Stimulated activated CD8-positive, alpha-beta memory T cell treated with anti-CD3 and anti-CD28 coated beads, Interleukin-2, amount 100 ng/mL, for 48 hours (primary cell): Measurements from ENCODE around the gene BMPR1A.
"Not testable (repeated sequence)": the region's sequence is repeated elsewhere in the genome, so short reads cannot be mapped to it uniquely, and the experiment has no call there.

Experiments used
- DNase-seq, 2 donors: peaks; one replicate each; pipeline ENCODE4 v3.0.0-alpha.2; 2020; ENCODE audit warnings: low read depth in 2 of 2

The BMPR1A gene

DNA sequence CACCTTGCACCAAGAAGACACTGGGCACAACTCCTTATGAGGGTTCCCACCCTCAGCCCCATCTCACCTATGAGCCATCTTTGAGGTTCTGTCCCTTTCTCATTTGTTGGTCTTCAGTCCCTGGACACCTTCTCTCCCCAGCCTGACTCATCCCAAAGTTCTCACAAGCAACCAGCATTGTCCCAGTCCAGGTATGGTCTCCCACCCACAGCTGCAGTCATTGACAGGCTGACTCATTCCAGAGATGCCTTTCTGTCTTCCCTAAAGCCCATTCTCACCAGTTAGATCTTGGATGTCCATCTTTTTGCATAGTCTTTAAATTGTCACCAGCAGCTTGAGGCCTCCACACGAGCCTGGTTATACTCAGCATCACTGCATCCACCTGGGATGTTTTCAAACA, 26.7 kb upstream of the BMPR1A start:
- DNase-seq = no peak

DNA sequence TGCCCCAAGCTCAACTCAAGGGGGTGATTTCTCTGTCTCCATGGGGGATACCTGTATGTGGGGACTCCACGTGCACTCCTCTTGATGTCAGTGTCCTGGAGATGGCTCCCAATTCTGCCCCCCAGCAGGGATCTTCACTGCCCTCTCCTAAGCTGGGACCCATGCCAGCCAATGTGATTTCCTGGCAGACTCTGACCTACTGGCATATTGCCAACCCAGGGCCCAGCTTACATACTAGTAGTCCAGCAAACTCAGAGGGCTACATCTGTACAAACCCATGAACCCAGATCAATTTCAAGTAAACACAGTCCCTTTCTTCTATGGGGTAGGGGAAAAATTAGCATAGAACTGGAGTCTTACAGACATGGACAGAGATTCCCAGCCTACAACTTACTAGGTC, 26.2 kb upstream of the BMPR1A start:
- no peak for DNase-seq

DNA sequence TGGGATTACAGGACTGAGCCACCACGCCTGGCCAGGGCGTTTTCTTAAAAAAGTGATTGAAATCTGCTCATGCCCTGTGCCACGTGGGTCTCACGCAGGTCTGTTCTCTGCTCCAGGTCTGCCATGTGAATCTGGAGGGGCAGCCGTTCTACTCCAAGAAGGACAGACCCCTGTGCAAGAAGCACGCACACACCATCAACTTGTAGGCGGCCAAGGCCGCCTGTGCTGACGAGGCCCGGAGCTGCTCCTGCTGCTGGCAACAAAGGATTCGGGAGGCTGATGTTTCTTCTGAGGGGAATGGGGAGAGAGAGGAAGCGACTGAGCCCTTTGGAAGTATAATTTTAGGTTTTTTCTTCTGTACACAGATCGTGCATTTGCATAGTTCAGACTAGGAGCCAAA, 23.6 kb upstream of the BMPR1A start:
- no peak for DNase-seq

DNA sequence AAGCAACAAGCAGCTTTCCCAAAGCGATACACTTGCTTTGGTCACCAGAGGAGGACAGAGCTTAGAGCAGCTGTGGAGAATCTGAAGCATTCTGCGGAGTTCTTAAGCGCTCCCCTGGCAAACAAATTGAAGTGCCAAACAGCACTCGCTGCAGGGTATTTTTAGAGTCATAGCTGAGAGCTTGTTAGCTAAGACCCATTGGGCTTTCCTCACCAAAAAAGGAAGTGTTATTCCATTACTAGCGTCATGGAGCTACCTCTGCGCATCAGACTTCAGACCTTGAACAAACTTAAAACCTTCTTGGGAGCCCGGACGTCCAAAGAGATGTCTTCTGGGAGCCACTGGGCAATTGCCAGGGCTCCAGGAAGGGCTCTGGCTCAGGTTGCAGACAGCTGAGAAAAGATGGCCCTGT, 23.2 kb upstream of the BMPR1A start:
- DNase-seq = no peak

DNA sequence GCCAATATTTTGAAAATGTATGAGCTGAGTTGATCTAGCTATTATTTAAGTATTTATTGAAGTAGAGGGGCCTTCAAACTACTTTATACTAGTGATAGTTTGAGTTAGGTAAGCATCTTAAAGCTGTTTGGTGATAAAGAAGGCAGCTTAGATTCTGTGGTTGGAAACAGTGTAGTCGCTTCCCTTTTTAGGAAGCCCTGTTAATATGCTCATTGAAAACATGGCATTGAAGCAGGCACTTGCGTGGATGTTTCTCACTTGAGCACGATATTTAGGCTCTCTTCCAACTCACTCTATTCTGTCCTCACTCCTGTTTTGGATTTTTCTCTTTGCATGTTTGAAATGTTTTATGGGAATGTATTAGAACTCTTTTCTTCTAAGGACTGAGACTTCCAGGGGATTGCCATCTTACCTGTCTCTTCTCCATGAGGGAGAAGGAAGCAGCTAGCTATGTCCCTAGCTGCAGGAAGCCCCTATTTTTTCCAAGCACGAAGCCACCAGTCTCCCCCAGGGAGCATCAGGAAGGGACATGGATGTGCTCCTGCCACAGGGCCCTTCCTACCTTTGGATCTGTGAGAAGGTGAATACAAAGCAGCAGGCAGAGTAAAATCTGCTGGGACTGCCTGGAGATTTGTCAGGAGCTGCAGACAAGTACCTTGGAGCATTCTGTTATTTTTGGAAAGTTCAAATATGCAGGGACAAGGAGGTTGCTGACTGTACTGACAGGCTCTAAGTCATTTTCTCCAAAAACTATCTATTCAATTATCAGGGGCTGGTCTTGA, 22.0 kb upstream of the BMPR1A start:
- no peak for DNase-seq

DNA sequence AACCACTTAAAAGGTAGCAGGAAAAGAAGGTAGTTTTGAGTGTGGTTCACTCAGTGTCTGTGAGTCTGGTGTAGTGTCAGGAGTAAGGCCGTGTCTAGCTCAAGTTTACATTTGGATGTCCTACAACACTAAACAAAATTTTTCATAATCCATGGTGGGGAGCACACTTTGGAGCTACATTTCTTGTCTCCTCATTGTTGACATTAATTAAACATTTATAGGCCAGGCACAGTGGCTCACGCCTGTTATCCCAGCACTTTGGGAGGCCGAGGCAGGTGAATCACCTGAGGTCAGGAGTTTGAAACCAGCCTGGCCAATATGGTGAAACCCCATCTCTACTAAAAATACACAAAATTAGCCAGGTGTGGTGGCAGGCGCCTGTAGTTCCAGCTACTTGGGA, 21.1 kb upstream of the BMPR1A start:
- DNase-seq = not testable (repeated sequence)

DNA sequence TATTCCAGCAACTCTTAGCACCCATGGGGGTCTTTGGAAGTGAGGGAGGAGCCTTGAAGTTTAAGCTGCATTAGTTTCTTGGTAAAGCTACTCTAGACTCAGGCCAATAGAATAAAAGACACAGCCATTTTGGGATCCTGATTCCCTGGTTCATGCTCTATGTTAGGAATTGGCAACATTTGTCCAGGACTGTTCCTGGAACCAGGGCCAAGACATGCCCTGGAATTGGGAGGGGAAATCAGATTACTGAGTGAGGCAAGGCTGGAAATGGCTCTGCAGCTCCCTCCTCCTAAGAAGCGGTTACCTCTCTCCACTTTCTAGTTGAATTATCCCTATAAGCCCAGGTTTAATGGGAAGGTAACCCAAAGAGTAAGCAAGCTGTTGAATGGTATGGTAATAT, 14.2 kb upstream of the BMPR1A start:
- DNase-seq = no peak

DNA sequence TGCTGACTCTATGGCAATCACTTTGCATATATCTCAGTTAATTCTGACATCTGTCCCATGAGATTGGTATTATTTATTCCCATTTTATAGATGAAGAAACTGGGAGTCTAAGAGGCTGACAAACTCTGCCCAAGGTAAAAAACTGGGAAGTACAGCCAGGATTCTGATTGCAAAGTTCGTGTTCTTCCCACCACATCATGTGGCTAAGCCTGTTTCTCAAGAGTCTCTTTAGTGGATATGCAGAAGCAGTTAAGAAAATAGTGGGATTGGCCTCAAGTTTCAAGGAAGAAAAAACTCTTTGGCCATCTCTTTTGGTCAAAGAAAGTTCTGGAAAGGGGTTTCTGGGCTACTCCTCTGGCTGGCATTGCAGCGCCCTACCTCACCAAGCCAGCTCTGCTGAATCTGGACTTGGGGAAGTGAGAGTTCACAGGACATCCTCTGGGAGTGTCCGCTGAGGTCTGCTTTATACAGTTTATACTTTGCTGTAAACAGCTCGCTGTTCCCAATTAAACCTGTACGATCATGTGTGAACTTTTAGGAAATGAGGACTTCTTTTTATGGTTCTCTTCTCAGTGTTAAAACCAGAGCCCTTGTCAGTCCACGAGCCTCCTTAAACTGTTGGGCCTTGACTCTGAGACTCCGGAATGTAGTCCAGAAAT, 12.2 kb upstream of the BMPR1A start:
- no peak for DNase-seq

DNA sequence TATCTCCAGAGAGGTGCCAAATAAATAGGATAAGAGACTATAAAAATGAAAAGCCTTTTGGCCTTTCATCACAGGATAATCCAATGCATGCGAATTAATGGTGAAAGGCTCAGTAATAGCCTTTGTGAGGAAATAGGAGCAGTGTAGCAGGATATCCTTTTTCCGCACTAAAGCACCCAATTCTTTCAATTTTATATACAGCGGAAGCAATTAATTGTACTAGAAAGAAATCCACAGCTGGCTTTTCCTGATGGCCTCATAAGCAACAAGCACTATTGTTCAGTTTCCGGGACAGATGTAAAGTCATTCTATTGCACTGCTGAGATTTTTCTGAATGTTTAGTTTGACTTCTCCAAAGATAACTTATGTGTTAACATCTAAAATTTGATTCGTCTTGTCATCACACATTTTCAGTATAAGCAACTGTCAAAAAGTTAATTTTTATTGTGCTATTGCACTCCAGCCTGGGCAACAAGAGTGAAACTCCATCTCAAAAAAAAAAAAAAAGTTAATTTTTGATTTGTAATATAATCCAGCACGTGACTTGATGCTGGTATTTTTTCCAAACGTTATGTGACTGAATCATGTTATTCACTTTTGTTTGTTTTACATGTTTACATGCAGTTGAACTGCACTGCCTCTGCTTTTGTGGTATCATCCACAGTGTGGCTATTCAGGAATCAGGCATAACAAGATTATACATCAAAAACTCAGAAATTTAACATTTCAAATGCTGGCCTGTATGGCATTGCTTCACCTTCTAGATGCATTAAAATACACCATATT, 8.4 kb upstream of the BMPR1A start:
- DNase-seq = no peak

DNA sequence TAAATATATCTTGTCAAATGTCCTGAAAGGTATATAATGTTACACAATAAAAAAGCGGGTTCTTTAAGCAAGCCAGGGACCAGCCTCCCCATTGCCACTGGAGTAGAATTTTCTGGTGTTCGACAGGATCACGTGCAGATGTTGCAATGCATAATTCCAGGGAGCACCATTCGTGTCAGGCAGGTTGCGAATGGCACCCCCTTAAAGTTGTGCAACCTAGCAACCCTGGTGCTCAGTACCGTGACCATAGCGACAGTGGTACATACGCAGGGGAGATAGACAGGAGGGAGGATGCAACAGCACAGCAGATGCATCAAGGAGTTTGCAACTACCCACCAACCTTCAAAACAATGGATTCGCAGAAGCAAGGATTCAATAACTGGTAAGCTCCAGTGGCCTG, 6.6 kb upstream of the BMPR1A start:
- DNase-seq = no peak

DNA sequence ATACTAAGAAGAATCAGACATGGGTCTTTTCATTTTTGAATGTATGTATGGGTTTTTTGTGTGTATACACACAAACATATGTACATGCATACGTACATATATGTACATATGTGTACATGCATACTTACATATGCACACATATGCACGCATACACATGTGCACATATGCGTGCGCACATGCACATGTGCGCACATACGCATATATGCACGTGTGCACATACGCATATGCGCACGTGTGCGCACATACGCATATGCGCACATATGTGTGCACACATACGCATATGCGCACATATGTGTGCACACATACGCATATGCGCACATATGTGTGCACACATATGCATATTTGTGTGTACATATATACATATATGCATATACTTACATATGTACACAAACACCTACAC, 4.9 kb upstream of the BMPR1A start:
- DNase-seq = no peak

DNA sequence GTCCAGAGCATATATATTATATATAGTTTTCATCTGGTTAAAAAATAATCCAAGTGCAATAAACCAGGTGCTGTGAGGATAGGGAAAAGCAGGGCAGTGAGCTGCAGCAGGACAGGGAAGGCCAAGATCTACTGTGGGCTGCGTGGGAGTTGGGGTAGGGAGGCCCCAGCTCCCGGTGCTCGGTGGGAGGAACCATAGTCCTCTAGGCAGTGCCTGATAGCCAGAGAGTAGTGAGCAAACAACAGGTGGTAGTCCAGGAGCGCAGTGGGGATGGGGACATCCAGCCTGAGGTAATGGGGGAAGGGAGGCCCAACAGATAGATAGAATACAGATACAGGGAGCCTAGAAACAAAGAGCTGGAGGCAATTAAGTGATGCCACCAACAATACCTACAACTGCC, 4.1 kb upstream of the BMPR1A start:
- no peak for DNase-seq

DNA sequence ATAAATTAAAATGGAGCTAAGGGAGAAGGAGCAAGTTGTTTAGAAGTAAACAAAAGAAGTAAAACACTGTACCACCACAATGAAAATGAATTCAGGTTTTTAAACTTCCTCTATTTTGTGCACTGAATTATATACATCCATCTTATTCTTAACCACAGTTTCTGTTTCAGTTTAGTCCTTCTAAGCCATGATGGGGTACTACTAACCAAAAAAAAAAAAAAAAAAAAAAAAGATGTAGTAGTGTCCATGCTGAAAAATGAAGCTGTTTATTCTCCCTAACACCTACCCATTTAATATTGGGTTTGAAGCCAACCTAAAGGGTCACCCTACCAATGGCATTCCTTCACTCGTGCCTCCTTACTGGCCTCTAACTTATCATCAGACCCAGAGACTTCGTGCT, 3.4 kb upstream of the BMPR1A start:
- no peak for DNase-seq

DNA sequence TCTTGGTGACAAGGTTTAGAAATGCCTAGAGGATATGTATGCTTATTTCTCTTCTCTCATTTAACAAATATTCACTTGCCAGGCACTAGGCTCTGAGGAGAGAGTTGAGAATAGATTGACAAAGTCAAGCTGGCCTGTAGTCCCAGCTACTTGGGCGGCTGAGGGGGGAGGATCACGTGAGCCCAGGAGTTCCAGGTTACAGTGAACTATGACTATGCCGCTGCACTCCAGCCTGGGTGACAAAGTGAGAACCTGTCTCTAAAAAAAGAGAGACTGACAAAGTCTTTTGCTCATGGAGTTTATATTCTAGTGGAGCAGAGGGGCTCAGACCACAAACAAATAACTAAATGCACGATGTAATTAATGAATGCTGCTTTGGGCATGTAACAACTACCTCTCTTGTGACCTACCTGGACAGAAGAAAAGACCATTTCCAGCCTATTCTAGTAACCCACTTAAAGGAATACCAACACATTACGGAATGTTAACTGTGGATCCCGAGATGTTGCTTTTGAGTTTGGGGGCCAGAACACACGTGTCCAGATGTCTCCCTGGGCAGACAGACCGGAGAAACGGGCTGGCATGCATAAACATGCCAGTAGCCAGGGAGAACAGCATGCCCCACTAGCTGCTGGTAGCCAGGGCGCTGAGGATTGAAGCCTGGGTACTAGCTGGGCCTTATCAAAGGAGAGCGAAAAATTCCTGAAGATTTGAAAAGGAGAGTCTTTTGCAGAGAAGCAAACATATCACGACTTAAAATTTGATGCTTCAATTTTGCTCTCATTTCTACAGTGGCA, 2.6 kb upstream of the BMPR1A start:
- DNase-seq = no peak

DNA sequence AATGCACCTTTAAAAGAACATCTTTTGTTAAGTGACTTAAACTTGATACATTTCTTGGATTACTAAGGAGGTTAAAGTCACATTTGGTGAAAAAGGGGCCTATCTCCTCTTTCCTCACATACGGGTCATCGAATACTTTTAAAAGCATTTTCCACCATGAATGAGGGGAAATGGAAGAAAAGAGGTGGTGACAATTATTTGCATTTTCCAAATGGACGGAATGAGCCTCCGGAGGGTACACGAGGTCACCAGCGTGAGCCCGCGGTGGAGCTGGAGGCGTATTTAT, 1.0 kb upstream of the BMPR1A start:
- no peak for DNase-seq

DNA sequence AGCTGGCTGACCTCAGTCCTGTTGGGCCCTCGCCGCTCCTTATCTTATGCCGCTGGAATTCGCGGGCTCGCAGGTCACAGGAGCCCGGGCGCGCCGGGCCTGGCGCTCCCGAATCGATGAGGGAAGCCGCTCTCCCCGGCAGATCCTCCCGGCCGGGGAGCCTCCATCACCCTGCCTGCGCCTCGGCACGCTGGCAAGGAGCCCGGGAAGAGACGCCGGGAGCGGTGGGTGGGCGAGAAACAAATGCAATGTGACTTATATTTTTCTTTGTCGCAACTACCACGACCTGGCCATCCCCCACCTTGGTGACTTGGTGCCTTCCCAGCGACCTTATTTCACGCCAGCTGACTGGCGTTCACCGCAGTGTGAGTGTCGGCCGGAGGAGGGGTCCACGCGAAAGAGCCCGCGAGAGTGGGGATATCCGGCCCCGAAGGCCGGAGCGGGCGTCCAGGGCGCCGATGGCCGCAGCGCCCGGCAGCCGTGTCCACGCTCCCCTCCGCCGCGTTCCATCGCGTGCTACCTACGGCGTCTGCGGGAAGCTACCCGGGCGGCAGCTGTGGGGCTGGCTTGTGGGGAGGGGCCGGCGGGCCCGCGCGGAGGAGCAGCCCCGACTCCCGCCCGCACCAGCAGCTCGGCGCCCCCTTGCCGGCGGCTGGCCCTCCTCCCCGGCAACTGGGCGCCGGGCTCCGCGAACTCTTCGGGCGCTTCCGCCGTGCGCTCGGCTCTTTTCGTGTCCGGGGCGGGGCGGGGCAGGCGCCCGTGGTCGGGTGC, 494 bp upstream of the BMPR1A start:
- peak; percentile 82 to 84 for DNase-seq

DNA sequence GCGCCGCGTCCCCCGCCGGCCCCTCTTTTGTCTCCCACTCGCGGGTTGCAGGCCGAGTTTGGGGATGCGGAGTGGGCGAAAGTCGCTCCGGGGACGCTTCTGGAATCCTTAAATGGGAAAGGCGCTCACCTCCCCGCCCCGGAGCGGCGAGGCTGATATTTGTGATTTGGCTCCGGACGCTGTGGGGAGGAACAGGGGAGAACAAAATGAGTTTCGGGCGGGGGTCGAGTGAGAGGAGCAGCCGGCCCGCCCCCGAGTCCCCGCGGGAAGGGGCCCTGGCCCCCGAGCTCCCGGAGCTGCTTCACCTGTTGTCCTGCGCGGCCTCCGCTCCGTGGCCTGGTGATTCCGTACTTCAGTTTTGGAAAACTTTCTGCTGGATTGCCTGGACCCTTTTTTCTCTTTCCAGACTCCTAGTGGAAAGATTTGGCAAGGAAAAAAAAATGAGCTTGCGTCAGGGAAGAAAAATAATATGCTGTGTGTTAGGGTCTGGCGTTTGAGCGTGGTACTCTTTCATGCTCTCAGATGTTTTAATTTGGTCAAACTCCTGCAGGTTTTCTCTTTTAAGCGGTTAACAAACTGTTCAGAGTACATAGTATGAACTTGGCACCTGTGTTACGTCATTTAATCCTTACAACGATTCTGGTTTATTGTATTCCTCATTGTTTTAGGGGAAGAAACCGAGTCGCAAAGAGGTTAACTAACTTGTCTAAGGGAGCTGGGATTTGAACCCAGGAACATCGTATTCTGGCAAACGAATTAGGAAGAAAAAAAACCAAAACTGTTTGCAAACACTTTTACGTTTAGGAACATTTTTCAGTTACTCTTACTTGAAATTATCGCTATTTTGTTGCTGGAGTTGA, 924 bp downstream of the BMPR1A start:
- DNase-seq = peak in 1 of 2 donors; percentile 0

DNA sequence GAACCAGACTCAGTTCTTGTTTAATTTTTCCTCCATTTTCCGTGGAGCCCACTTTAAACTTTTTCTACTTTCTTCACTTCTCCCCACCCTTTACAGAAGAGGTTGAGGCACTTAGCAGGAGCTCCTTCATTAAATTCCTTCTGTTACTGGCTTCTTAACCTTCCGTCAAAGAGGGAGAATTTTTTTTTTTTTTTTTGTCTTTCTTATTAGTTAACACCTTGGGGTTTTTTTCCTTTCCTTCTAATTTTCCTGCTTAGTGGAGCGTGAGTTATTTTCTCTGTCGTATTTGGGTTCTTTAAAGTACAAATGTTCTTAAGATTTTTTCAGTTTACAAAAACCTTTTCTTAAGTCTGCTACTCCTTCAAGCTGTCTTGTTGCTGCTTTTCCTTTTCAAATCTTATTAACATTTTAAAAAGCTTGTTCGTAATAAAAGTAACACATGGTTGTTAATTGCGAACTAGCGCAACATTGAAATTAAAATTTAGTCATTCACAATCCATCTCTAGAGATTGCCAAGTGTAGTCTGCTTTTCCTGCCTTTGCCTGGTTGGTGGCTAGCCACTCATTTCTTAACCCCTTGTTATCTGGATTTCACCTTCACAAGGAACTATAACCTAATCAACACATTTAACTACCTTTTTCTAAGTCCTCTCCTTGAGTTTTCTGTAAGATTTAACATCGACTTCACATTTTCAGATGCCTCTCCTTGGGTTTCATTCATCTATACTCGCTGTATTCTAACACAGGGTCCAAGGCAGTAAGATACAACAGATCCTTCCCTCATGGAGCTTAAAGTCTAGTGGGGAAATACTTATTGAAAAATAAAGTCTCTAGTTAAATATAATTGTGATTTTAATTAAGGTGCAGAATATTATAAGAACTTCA, 2.0 kb downstream of the BMPR1A start:
- DNase-seq = no peak

DNA sequence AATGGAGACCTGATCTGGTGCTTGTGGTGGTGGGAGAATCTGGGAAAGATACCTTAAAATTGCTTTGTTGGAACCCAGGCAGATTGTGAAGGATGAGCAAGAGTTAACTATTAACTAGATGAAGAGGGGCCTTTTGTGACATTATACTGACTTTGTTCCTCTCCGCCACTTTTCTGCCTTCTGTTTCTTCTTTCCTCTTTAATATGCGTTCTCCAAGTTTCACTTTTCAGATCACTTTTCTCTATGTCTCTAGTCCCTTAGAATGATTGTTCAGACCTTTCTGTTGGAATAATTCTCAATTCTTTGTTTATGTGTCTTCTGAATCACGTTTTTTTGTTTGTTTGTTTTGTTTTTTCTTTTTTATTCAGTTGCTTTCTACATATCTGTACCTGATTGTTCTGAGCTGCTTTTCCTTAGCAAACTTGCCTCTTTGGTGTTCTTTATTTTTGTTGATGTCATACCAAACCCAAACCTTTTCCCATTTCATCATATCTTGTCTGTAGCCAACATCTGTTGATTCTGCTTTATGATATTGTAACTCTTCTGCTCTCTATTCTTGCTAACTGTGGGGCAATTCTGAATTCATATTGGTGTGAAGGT, 2.8 kb downstream of the BMPR1A start:
- DNase-seq = no peak
